Measurements from ENCODE around the gene CDC7. TPM values are rescaled to one million over a fixed set of nuclear protein-coding genes. Genes with fewer than 3 reads are reported as not detected.

CDC7 gene
- total and polyA plus RNA-seq, 9 of the 15 experiments (the other 6 are each of a cell fraction or from before 2014, with no cell fraction given) = 22.3 to 66.8 (median 44.2) TPM

DNA sequence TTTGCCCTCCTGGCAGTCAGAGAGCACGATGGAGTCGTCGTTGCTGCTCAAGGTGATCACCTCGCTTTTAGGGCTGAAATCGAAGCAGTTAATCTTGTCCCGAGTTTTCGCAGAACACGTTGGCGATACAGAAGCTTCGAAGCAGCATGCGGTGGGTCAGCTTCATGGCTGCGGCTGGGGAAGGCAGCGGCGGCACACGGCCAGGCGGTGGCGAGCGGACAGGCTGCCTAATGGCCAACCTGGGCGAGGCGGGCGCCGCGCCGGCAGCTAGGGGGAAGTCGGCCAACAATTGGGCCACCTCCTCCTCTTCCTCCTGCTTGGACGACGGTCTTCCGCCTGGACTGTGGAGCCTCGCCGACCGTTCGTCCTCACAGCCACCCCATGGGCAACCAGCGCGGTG lies 34.8 kb downstream of the CDC7 start:
- WGBS (ENCODE audit: insufficient coverage, low coverage, missing lambda C conversion rate) = 78% methylated on average over 18 of the region's 34 CpGs
- no peak overlapping the region for H3K4me2 ChIP-seq (ENCODE audit: insufficient read depth, low read length)
- no peaks in the 10 kb centered on the region for H3K9me3 ChIP-seq (replicated peaks; ENCODE audit: control insufficient read depth, insufficient read depth, low read depth, low read length)
- no peaks in the 10 kb centered on the region for H4K20me1 ChIP-seq (replicated peaks; ENCODE audit: control insufficient read depth, insufficient read depth, low read length)
- in situ Hi-C loops (cut with MboI) (loop anchor here (25.0 kb wide), 1 partner anchor 1077 kb away; no protein-coding TSS in a partner anchor), intact Hi-C loops (cut with micrococcal nuclease) (no loop called here)
- no peak overlapping the region for H3K4me3 ChIP-seq
- TF ChIP-seq ZNF146 (CRISPR knock-in tag; IDR thresholded peaks at IDR 0.05; ENCODE audit: unreplicated experiment) (no peak), ZC3H8 (IDR thresholded peaks at IDR 0.05) (no peak), SRF (CRISPR knock-in tag; IDR thresholded peaks at IDR 0.05) (no peak), KLF6 (CRISPR knock-in tag; IDR thresholded peaks at IDR 0.05; ENCODE audit: borderline replicate concordance) (no peak), TEAD1 (CRISPR knock-in tag; IDR thresholded peaks at IDR 0.05) (no peak)
- TF ChIP-seq, protein P1, sequence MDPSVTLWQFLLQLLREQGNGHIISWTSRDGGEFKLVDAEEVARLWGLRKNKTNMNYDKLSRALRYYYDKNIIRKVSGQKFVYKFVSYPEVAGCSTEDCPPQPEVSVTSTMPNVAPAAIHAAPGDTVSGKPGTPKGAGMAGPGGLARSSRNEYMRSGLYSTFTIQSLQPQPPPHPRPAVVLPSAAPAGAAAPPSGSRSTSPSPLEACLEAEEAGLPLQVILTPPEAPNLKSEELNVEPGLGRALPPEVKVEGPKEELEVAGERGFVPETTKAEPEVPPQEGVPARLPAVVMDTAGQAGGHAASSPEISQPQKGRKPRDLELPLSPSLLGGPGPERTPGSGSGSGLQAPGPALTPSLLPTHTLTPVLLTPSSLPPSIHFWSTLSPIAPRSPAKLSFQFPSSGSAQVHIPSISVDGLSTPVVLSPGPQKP (CRISPR knock-in tag; IDR thresholded peaks at IDR 0.05) = no peak
- TF ChIP-seq, protein P2, sequence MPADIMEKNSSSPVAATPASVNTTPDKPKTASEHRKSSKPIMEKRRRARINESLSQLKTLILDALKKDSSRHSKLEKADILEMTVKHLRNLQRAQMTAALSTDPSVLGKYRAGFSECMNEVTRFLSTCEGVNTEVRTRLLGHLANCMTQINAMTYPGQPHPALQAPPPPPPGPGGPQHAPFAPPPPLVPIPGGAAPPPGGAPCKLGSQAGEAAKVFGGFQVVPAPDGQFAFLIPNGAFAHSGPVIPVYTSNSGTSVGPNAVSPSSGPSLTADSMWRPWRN (IDR thresholded peaks at IDR 0.05; ENCODE audit: low read depth) = no peak
- H3K27ac ChIP-seq (ENCODE audit: extremely low read depth, low read depth, low read length) = no peak overlapping the region
- BruUV-seq (replicated peaks) = no TSS peak
- H3K27me3 ChIP-seq (ENCODE audit: control insufficient read depth in 2 of 2, insufficient read depth in 2 of 2, low read length in 2 of 2) = 0 out of 5 replicates have a peak, but pooled peaks cover 0 to 3% of the 10 kb centered on the region in 2 experiments
- ATAC-seq = no peak
- POLR2A ChIA-PET = no interaction called here
- FAIRE-seq = no peak
- no peak for DNase-seq (ENCODE audit: extremely low read depth in 1 of 4, low spot score in 3 of 4)
- no peak overlapping the region for H2AFZ ChIP-seq (ENCODE audit: low read depth, low read length)
- no peaks in the 10 kb centered on the region for H3K9me1 ChIP-seq (ENCODE audit: control insufficient read depth, insufficient read depth, low read length)
- H3K4me1 ChIP-seq (replicated peaks in 1 of 2; ENCODE audit: control insufficient read depth in 2 of 2, insufficient read depth in 2 of 2, low read length in 2 of 2) = no peaks in the 10 kb centered on the region
- no peaks in the 10 kb centered on the region for H3K79me2 ChIP-seq (ENCODE audit: control insufficient read depth, insufficient read depth, low read length)
- H3K9ac ChIP-seq (ENCODE audit: insufficient read depth in 1 of 2, low read depth in 2 of 2, low read length in 2 of 2) = no peak overlapping the region
- CTCF ChIA-PET (ENCODE audit: low intra/inter-chr PET ratio) = interaction anchor here (0.7 kb wide), 1 partner anchor 259 kb away, joined by 3 read pairs; no protein-coding TSS in a partner anchor
- H3K36me3 ChIP-seq (ENCODE audit: control insufficient read depth, insufficient read depth, low read length) = no peaks in the 10 kb centered on the region
